Measurements from ENCODE around the gene SLC41A3. TPM values are rescaled to one million over a fixed set of nuclear protein-coding genes. Genes with fewer than 3 reads are reported as not detected.
"Not testable (repeated sequence)": the region's sequence is repeated elsewhere in the genome, so short reads cannot be mapped to it uniquely, and the experiment has no call there.

Gene SLC41A3
- total and polyA plus RNA-seq, 2 donors (not counting 1 experiment from before 2014, with no cell fraction given) = 49.4 to 52.8 TPM

GRCh38 chr3:125958511-125959316 is 125.2 kb downstream of the SLC41A3 start:
- Histone ChIP-seq H2AFZ (ENCODE audit: low read length) (no peak overlapping the region), H3K36me3 (ENCODE audit: control insufficient read depth, insufficient read depth, low read length) (no peaks in the 10 kb centered on the region), H3K4me2 (ENCODE audit: extremely low read depth, insufficient read depth, low read length) (no peak overlapping the region), H3K27me3 (ENCODE audit: control insufficient read depth, insufficient read depth, low read length) (no peaks in the 10 kb centered on the region), H3K4me3 (replicated peaks in 1 of 4; ENCODE audit: control extremely low read depth in 1 of 4, insufficient read depth in 1 of 4, low read depth in 3 of 4, low read length in 4 of 4) (no peak overlapping the region), H3K4me1 (ENCODE audit: control insufficient read depth, extremely low read depth, insufficient read depth, low read length) (no peaks in the 10 kb centered on the region), H3K9me3 (ENCODE audit: control insufficient read depth, insufficient read depth, low read depth, low read length) (no peaks in the 10 kb centered on the region), H3K79me2 (ENCODE audit: control insufficient read depth, insufficient read depth, low read length) (no peaks in the 10 kb centered on the region), H4K20me1 (ENCODE audit: control insufficient read depth, extremely low read depth, insufficient read depth, low read length) (no peaks in the 10 kb centered on the region), H3K27ac (ENCODE audit: insufficient read depth, low read length) (no peak overlapping the region), H3K9ac (ENCODE audit: insufficient read depth, low read length) (no peak overlapping the region)
- no peak for DNase-seq (ENCODE audit: low read depth in 2 of 2)
- TF ChIP-seq EZH2 (IDR thresholded peaks at IDR 0.05; ENCODE audit: low read length, missing control alignments) = no peak
- no peak for TF ChIP-seq CTCF (conservative IDR thresholded peaks at IDR 0.05 in 1 of 2, IDR thresholded peaks at IDR 0.05 in 1 of 2; ENCODE audit: low read depth in 1 of 2, low read length in 2 of 2)

GRCh38 chr3:125957674-125958510 is 126.0 kb downstream of the SLC41A3 start:
- Histone ChIP-seq H3K4me2 (ENCODE audit: extremely low read depth, insufficient read depth, low read length) (no peak overlapping the region), H3K79me2 (ENCODE audit: control insufficient read depth, insufficient read depth, low read length) (no peaks in the 10 kb centered on the region), H4K20me1 (ENCODE audit: control insufficient read depth, extremely low read depth, insufficient read depth, low read length) (no peaks in the 10 kb centered on the region), H3K9me3 (ENCODE audit: control insufficient read depth, insufficient read depth, low read depth, low read length) (no peaks in the 10 kb centered on the region), H3K4me1 (ENCODE audit: control insufficient read depth, extremely low read depth, insufficient read depth, low read length) (no peaks in the 10 kb centered on the region), H3K27ac (ENCODE audit: insufficient read depth, low read length) (no peak overlapping the region), H3K36me3 (ENCODE audit: control insufficient read depth, insufficient read depth, low read length) (no peaks in the 10 kb centered on the region), H2AFZ (ENCODE audit: low read length) (no peak overlapping the region), H3K27me3 (ENCODE audit: control insufficient read depth, insufficient read depth, low read length) (no peaks in the 10 kb centered on the region), H3K4me3 (replicated peaks in 1 of 4; ENCODE audit: control extremely low read depth in 1 of 4, insufficient read depth in 1 of 4, low read depth in 3 of 4, low read length in 4 of 4) (no peak overlapping the region), H3K9ac (ENCODE audit: insufficient read depth, low read length) (no peak overlapping the region)
- TF ChIP-seq EZH2 (IDR thresholded peaks at IDR 0.05; ENCODE audit: low read length, missing control alignments) (no peak), CTCF (conservative IDR thresholded peaks at IDR 0.05 in 1 of 2, IDR thresholded peaks at IDR 0.05 in 1 of 2; ENCODE audit: low read depth in 1 of 2, low read length in 2 of 2) (no peak)
- no peak for DNase-seq (ENCODE audit: low read depth in 2 of 2)

GRCh38 chr3:125957020-125957419 is 126.9 kb downstream of the SLC41A3 start:
- not testable (repeated sequence) for H3K36me3 ChIP-seq (ENCODE audit: control insufficient read depth, insufficient read depth, low read length); H3K9ac ChIP-seq (ENCODE audit: insufficient read depth, low read length); H3K4me2 ChIP-seq (ENCODE audit: extremely low read depth, insufficient read depth, low read length); H3K27ac ChIP-seq (ENCODE audit: insufficient read depth, low read length); H4K20me1 ChIP-seq (ENCODE audit: control insufficient read depth, extremely low read depth, insufficient read depth, low read length); H3K27me3 ChIP-seq (ENCODE audit: control insufficient read depth, insufficient read depth, low read length); H2AFZ ChIP-seq (ENCODE audit: low read length); H3K4me1 ChIP-seq (ENCODE audit: control insufficient read depth, extremely low read depth, insufficient read depth, low read length); H3K79me2 ChIP-seq (ENCODE audit: control insufficient read depth, insufficient read depth, low read length); H3K4me3 ChIP-seq (replicated peaks in 1 of 4; ENCODE audit: control extremely low read depth in 1 of 4, insufficient read depth in 1 of 4, low read depth in 3 of 4, low read length in 4 of 4); DNase-seq (ENCODE audit: low read depth in 2 of 2); H3K9me3 ChIP-seq (ENCODE audit: control insufficient read depth, insufficient read depth, low read depth, low read length)

Other genes with a start within 250 kb of the SLC41A3 start
- not detected in 2 replicates for gene ROPN1B, start 114.9 kb downstream of the SLC41A3 start, total RNA-seq
- gene ROPN1B, start 114.9 kb downstream of the SLC41A3 start, polyA plus RNA-seq = not detected in 2 replicates
- gene ALDH1L1, start 96.5 kb upstream of the SLC41A3 start, total RNA-seq = not detected in 2 replicates
- not detected in 2 replicates for gene ALDH1L1, start 96.5 kb upstream of the SLC41A3 start, polyA plus RNA-seq